Measurements from ENCODE around the gene PPIG. TPM values are rescaled to one million over a fixed set of nuclear protein-coding genes. Genes with fewer than 3 reads are reported as not detected.

Gene PPIG
- total RNA-seq, 1 experiment from 2014 or later: 66.2 TPM

- no peak overlapping the region for H3K18ac ChIP-seq (ENCODE audit: insufficient read length, low read depth, low read length)
- no peak overlapping the region for H3T11ph ChIP-seq (ENCODE audit: low read length)
- no peak overlapping the region for H2AK5ac ChIP-seq (ENCODE audit: insufficient read length, low read length)
- no peaks in the 10 kb centered on the region for H3K4me1 ChIP-seq (ENCODE audit: insufficient read depth, low read length)
- H3K23me2 ChIP-seq (ENCODE audit: insufficient read length, low read depth, low read length, poor library complexity, severe bottlenecking): no peaks in the 10 kb centered on the region
- no peak overlapping the region for H3K4me2 ChIP-seq (ENCODE audit: insufficient read depth, insufficient read length, low read length)
- H4K91ac ChIP-seq (ENCODE audit: insufficient read length, low read depth, low read length): no peak overlapping the region
- H2BK120ac ChIP-seq (ENCODE audit: low read depth, low read length, poor library complexity, severe bottlenecking): no peak overlapping the region
- H2BK15ac ChIP-seq (ENCODE audit: low read depth, low read length): no peak overlapping the region
- Mint-ChIP-seq H3K27ac (0 out of 7 replicates have a peak overlapping the region, but pooled peaks of 1 of the 3 experiments have one; percentile 2), H3K4me3 (no peak overlapping the region), H3K9me3 (no peaks in the 10 kb centered on the region), H3K36me3 (ENCODE audit: insufficient read depth in 1 of 3, low read depth in 3 of 3) (no peaks in the 10 kb centered on the region), H3K27me3 (ENCODE audit: low read depth) (no peaks in the 10 kb centered on the region), H3K4me1 (no peaks in the 10 kb centered on the region)
- no peak overlapping the region for H3K14ac ChIP-seq (ENCODE audit: insufficient read depth, low read length)
- no peak overlapping the region for H3K27ac ChIP-seq (ENCODE audit: insufficient read length, low read depth, low read length)
- no peak for DNase-seq
- no CpG with 5 or more reads among the region's 1 CpG for WGBS (ENCODE audit: extremely low coverage, insufficient read length, low lambda C conversion rate)
- no peaks in the 10 kb centered on the region for H3K79me2 ChIP-seq (ENCODE audit: insufficient read depth, low read length)
- no peak overlapping the region for H4K5ac ChIP-seq (ENCODE audit: insufficient read length, low read depth, low read length)
- no peaks in the 10 kb centered on the region for H3K27me3 ChIP-seq (ENCODE audit: insufficient read depth, low read length)
- H2BK5ac ChIP-seq (ENCODE audit: insufficient read length, low read length): no peak overlapping the region
- H3K56ac ChIP-seq (ENCODE audit: insufficient read length, low read depth, low read length): no peak overlapping the region
- H3K9me3 ChIP-seq (ENCODE audit: control insufficient read depth, low read depth, low read length): no peaks in the 10 kb centered on the region
- TF ChIP-seq CTCF (conservative IDR thresholded peaks at IDR 0.05): no peak
- no peak overlapping the region for H3K23ac ChIP-seq (ENCODE audit: insufficient read length, low read depth, low read length)
- H3K9ac ChIP-seq (ENCODE audit: extremely low read depth, insufficient read length, low read length): no peak overlapping the region
- H3K79me1 ChIP-seq (ENCODE audit: insufficient read depth, low read depth, low read length, poor library complexity, severe bottlenecking): no peaks in the 10 kb centered on the region
- no peak overlapping the region for H4K8ac ChIP-seq (replicated peaks; ENCODE audit: insufficient read length, low read depth, low read length)
- no peak overlapping the region for H2AFZ ChIP-seq (ENCODE audit: low read length)
- no peaks in the 10 kb centered on the region for H4K20me1 ChIP-seq (ENCODE audit: control insufficient read depth, insufficient read depth, insufficient read length)
- H3K4ac ChIP-seq (ENCODE audit: low read depth, low read length): no peak overlapping the region
- H2BK20ac ChIP-seq (ENCODE audit: low read depth, low read length, poor library complexity, severe bottlenecking): no peak overlapping the region
- no peak overlapping the region for H2BK12ac ChIP-seq (ENCODE audit: insufficient read length, low read depth, low read length)
Observed at GRCh38 chr2:169664600-169664977, 80.4 kb downstream of the PPIG start.
